HG02870 (cell line): ENCODE measurements around the gene THAP9.

Experiments
- ATAC-seq: cut with Tn5 transposase; IDR thresholded peaks from one replicate; pipeline ENCODE4 v1.9.1; 2021; ENCODE audit warnings: mild to moderate bottlenecking, moderate library complexity; ENCODE audit not compliant: unreplicated experiment

Gene THAP9

DNA sequence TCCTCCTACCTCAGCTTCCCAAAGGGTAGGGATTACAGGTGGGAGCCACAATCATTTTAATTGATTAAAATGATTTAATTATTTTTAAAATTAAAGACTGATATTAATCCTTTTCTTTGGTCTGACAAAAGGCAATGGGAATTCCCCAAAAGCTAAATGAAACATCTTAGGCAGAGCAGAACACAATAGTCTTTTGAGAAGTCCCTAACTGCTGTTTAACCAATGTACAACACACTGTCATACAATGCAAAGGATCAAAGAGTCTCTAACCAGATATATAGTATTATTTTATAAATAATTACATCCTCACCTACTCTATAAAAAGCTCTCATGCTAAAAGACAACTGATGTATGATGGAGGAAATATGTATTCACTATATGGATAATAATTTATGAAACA, 47.0 kb downstream of the THAP9 start:
- ATAC-seq: no peak

DNA sequence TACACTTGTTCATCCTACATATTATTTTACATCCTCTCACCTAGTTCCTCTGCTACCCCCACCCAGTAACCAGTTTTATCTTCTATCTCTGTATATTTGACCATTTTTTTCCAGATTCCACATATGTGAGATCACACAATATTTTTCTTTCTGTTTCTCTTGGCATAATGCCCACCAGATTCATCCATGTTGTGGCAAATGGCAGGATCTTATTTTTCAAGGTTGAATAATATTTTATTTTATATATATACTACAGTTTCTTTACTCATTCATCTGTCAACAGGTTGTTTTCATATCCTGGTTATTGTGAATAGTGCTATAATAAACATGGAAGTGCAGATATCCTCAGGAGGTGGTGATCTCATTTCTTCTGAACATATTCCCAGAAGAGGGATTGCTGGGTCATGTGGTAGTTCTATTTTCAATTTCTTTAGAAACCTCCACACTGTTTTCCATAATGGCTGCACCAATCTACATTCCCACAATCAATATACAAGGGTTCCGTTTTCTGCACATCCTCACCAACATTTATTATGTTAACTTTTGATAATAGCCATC, 48.2 kb downstream of the THAP9 start:
- ATAC-seq: no peak

DNA sequence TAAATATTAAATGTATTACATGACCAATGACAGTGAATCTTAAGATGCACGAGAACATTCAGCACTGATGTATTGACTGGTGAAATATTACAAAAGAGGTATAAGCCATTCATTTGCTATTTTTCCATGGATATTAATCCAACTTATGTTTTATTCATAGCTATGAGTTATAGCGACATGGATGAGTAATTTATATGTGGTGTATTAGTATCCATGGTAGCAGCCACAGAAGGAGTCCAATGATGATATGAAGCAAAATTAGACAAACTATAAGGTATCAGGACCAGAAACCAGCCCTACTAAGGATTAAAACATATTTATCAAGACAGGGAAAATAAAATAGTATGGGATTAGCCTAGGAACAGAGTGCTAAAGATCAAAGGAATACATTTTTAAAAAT, 50.7 kb downstream of the THAP9 start:
- ATAC-seq: no peak

DNA sequence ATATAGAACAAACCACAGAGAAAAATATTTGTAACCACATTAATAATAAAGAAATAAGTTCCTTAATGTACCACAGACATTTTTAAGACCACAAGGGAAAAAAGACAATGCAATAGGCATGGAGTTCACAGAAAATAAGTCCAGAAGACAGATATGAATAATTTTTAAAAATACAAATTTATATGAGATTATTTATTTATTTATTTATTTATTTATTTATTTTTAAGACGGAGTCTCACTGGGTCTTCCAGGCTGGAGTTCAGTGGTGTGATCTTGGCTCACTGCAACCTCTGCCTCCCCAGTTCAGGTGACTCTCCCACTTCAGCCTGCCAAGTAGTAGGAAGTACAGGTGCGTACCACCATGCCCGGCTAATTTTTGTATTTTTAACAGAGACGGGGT, 53.7 kb downstream of the THAP9 start:
- ATAC-seq: no peak

DNA sequence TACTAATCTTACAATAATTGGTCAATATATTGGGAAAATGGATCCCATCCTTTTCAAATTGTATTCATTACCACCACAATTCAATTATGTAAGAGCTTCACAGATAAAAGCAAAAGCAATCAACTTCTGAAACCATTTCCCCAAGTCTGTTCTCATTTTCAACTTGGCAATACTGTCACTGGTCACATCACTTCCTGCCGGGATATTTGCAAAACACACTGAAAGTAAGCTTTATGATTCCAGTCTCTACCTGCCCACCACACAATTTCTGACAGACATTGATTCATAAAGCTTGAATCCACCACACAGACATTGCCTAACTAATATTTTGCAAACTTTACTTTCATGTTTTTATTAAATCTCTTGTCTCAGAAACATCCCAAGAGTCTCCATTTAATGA, 56.5 kb downstream of the THAP9 start:
- ATAC-seq: no peak

DNA sequence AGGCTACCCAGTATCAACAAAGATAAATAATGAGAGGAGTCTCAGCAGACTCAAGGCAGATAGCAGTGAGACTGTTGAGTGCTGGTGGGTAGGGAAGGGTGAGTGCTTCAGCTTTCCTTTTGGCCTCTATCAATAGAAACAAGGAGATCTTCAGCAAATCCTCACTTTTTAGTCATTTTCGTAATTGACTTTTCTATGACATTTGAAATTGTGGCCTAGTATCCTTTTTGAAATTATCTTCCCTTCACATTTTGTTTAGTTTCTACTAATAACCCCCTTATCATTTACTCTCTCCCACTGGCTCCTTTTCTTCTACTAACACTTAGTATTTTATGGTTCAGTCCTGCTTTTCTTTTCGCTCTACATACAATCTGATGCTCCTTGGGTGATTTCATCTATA, 65.2 kb downstream of the THAP9 start:
- no peak for ATAC-seq

DNA sequence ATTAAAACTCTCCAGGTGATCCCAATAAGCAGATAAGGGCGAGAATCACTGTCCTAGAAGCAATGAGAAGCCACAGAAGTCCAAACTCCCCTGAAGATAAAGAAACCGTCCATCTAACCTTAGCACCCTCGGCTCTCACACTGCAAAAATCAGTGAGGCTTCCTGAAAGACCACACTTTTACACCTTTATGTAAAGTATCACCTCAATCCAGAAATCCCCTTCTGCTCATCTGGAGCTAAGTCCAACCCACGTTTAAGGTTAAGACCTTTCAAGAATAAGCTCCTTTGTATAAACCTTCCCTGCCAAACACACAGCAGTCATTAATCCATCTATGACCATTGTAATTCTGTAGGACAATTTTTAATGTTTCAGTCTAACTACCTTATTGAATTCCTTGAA, 68.4 kb downstream of the THAP9 start:
- ATAC-seq: peak; percentile 68

DNA sequence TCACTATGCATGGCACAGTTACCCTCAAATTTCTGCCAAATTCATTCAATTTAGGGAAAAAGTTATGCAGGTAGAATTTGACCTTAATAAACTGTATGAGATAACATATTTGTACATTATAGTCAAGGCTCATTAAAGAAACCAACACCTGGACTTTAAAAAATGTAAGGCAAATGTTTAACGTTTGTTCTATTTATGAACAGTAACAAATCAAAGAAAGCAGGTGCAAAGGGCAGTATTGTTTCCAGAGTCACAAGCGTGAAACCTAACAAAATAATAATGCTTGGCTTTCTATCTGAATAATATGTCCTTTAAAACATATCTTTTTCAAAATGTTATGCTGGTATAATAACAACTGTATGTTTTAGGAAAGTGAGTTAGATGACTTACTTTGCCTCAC, 68.9 kb downstream of the THAP9 start:
- no peak for ATAC-seq
